PFSK-1 (cell line): ENCODE measurements around the gene ADARB1.

Source experiments
- POLR2AphosphoS5 ChIP-seq: IDR thresholded peaks from 2 replicates; pipeline ENCODE4 v1.6.1; 2012; ENCODE audit warnings: low read depth, mild to moderate bottlenecking, control low read depth, low read length, moderate library complexity
- SIN3A ChIP-seq: IDR thresholded peaks from 2 replicates; pipeline ENCODE4 v1.6.1; 2012; ENCODE audit warnings: mild to moderate bottlenecking, low read length, moderate library complexity, borderline replicate concordance; ENCODE audit not compliant: insufficient read depth
- TAF1 ChIP-seq: IDR thresholded peaks from 2 replicates; pipeline ENCODE4 v1.6.1; 2012; ENCODE audit warnings: low read length, control low read depth, borderline replicate concordance; ENCODE audit not compliant: insufficient read depth
- TF ChIP-seq, protein P1 (sequence below), 2 experiments: IDR thresholded peaks; 2 replicates each; pipeline versions ENCODE4 v1.6.1 to v1.8.0; 2011 to 2012; ENCODE audit warnings: low read depth in 2 of 2, low read length in 2 of 2, control low read depth in 1 of 2, inconsistent platforms in 1 of 2, mild to moderate bottlenecking in 1 of 2, moderate library complexity in 1 of 2; ENCODE audit not compliant: insufficient read depth in 1 of 2

DNA sequence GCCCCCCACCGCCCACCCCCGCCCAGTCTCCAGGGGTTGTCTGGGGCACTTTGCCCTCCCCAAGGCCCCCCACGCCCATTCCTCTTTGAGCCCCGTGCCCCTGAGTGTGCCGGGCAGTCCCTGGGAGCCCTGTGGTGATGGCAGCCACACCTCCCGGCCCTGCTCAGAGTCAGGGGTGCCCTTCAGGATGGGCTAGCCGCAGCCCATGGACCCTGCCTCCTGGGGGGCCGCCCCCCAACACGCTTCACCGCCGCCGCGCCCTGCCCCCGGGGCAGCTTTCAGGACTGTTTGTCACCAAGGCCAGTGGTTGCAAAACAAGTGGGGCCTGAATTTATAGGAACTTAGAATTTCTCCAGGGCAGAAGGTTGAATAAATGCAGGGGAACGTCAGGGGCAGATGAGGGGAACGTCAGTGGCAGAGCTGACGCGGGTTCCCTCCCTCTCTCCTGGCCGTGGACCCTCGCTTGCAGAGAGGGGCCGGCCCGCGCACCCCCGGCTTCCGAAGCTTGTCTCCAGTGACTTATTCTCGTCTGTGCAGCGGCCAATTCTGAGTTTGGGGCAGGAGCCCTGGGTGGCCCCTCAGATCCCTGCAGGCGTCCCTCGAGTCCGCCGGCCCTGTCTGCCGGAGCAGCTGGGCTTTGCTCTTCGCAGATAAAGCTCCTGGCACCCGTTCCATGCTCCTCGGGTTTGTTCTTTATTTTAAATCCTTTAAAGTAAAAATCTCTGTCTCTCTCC lies 41.2 kb upstream of the ADARB1 start:
- no peak for TF ChIP-seq SIN3A
- TF ChIP-seq, protein P1, sequence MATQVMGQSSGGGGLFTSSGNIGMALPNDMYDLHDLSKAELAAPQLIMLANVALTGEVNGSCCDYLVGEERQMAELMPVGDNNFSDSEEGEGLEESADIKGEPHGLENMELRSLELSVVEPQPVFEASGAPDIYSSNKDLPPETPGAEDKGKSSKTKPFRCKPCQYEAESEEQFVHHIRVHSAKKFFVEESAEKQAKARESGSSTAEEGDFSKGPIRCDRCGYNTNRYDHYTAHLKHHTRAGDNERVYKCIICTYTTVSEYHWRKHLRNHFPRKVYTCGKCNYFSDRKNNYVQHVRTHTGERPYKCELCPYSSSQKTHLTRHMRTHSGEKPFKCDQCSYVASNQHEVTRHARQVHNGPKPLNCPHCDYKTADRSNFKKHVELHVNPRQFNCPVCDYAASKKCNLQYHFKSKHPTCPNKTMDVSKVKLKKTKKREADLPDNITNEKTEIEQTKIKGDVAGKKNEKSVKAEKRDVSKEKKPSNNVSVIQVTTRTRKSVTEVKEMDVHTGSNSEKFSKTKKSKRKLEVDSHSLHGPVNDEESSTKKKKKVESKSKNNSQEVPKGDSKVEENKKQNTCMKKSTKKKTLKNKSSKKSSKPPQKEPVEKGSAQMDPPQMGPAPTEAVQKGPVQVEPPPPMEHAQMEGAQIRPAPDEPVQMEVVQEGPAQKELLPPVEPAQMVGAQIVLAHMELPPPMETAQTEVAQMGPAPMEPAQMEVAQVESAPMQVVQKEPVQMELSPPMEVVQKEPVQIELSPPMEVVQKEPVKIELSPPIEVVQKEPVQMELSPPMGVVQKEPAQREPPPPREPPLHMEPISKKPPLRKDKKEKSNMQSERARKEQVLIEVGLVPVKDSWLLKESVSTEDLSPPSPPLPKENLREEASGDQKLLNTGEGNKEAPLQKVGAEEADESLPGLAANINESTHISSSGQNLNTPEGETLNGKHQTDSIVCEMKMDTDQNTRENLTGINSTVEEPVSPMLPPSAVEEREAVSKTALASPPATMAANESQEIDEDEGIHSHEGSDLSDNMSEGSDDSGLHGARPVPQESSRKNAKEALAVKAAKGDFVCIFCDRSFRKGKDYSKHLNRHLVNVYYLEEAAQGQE (IDR thresholded peaks at IDR 0.05; ENCODE audit: insufficient read depth in 1 of 2, low read depth in 2 of 2, low read length in 2 of 2) = no peak
- TF ChIP-seq TAF1 = no peak
- TF ChIP-seq POLR2AphosphoS5 = no peak
